ENCODE data around the gene TNFRSF19.

The TNFRSF19 gene

GRCh38 chr13:23629566-23630272 is 59.5 kb downstream of the TNFRSF19 start:
- no peak for DNase-seq

- no peak for DNase-seq
These were observed 60.3 kb downstream of the TNFRSF19 start for GRCh38 chr13:23630349-23631093.

GRCh38 chr13:23631311-23632047 is 61.3 kb downstream of the TNFRSF19 start:
- no peak for DNase-seq

GRCh38 chr13:23632048-23632582 is 61.9 kb downstream of the TNFRSF19 start:
- no peak for DNase-seq

- DNase-seq, result no peak
These were observed 62.5 kb downstream of the TNFRSF19 start for GRCh38 chr13:23632741-23633140.

- DNase-seq, result no peak
These were observed 64.7 kb downstream of the TNFRSF19 start for GRCh38 chr13:23634897-23635296.

GRCh38 chr13:23636360-23636759 is 66.1 kb downstream of the TNFRSF19 start:
- no peak for DNase-seq

GRCh38 chr13:23637829-23638228 is 67.6 kb downstream of the TNFRSF19 start:
- no peak for DNase-seq

- DNase-seq, result no peak
These were observed 69.5 kb downstream of the TNFRSF19 start for GRCh38 chr13:23639674-23640073.

- DNase-seq, result peak; percentile 60
These were observed 71.9 kb downstream of the TNFRSF19 start for GRCh38 chr13:23642110-23642509.

GRCh38 chr13:23643338-23644125 is 73.3 kb downstream of the TNFRSF19 start:
- DNase-seq, result no peak

GRCh38 chr13:23644126-23644419 is 73.9 kb downstream of the TNFRSF19 start:
- no peak for DNase-seq

GRCh38 chr13:23644527-23645138 is 74.4 kb downstream of the TNFRSF19 start:
- DNase-seq, result no peak

- DNase-seq, result no peak
These were observed 75.6 kb downstream of the TNFRSF19 start for GRCh38 chr13:23645851-23646250.

- no peak for DNase-seq
These were observed 81.2 kb downstream of the TNFRSF19 start for GRCh38 chr13:23651439-23651838.

GRCh38 chr13:23651887-23652286 is 81.7 kb downstream of the TNFRSF19 start:
- no peak for DNase-seq

GRCh38 chr13:23652909-23653726 is 82.9 kb downstream of the TNFRSF19 start:
- DNase-seq, result no peak

- no peak for DNase-seq
These were observed 84.2 kb downstream of the TNFRSF19 start for GRCh38 chr13:23654111-23655110.

GRCh38 chr13:23655321-23655720 is 85.1 kb downstream of the TNFRSF19 start:
- no peak for DNase-seq
